ENCODE measurements around the gene TNPO1.

TNPO1 gene

DNA sequence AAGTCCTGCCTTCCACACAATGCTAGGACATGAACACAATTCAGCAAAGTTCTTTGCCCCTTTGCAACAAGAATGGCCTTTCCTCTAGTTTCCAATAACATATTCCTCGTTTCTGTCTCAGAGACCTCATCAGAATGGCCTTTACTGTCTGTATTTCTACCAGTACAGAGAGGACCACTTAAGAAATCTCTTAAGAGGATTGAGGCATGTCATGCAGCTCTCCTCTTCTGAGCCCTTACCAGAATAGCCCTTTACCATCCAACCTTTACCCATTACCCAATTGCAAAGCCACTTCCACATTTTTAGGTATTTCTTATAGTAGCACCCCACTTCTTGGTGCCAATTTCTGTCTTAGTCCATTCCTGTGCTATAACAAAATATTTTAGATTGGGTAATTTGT lies 20.3 kb downstream of the TNPO1 start:
- Histone ChIP-seq H3K4me3 (ENCODE audit: low read length) (no peak overlapping the region), H3K36me3 (replicated peaks; ENCODE audit: insufficient read depth, low read length) (no peaks in the 10 kb centered on the region), H2AFZ (ENCODE audit: low read length) (no peak overlapping the region), H4K20me1 (ENCODE audit: insufficient read depth, low read length) (no peaks in the 10 kb centered on the region), H3F3A (ENCODE audit: insufficient read depth, low read length) (no peaks in the 10 kb centered on the region), H3K4me1 (ENCODE audit: low read length) (no peaks in the 10 kb centered on the region), H3K9me3 (replicated peaks; ENCODE audit: insufficient read depth, low read length) (no peaks in the 10 kb centered on the region), H3K9ac (ENCODE audit: low read length) (no peak overlapping the region), H3K79me2 (ENCODE audit: low read length) (no peaks in the 10 kb centered on the region), H3K27ac (ENCODE audit: low read length) (no peak overlapping the region), H3K9me2 (replicated peaks; ENCODE audit: insufficient read depth, low read length) (no peaks in the 10 kb centered on the region), H3K27me3 (replicated peaks; ENCODE audit: insufficient read depth, low read length) (no peaks in the 10 kb centered on the region), H3K4me2 (ENCODE audit: low read depth, low read length) (no peak overlapping the region)
- no peak for DNase-seq
- no peak for TF ChIP-seq CTCF (IDR thresholded peaks at IDR 0.05; ENCODE audit: low read length)
- TF ChIP-seq EZH2phosphoT487 (IDR thresholded peaks at IDR 0.05; ENCODE audit: low read length) = no peak
- TF ChIP-seq EZH2 (optimal IDR thresholded peaks at IDR 0.05; ENCODE audit: low read depth, low read length) = no peak

DNA sequence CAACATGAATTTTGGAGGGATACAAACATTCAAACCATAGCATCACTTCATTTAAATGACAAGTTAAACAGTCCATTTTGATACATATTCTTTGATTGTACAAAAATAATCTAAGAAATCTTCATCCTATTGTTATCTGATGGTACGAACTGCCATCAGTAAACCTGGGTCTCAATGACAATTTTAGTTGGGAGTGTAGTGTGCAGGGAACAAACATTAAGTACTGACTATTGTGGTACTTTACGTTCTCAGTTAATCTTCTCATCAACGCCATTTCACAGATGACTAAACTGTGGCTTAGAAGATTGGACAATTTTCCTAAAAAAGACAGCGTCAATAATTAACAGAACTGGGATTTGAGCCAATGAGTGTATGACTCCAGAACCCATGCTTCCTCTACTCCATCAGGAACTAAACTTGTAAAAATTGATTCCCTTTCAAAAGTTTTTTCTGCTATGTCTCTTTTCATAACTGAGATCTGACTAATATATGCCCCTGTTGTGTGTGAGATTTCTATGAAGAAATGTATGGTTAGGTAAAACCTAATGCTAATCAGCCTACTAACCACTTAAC lies 21.1 kb downstream of the TNPO1 start:
- no peaks in the 10 kb centered on the region for H3K36me3 ChIP-seq (replicated peaks; ENCODE audit: insufficient read depth, low read length)
- no peaks in the 10 kb centered on the region for H3F3A ChIP-seq (ENCODE audit: insufficient read depth, low read length)
- H3K79me2 ChIP-seq (ENCODE audit: low read length) = no peaks in the 10 kb centered on the region
- no peak overlapping the region for H3K9ac ChIP-seq (ENCODE audit: low read length)
- no peak overlapping the region for H2AFZ ChIP-seq (ENCODE audit: low read length)
- H3K4me1 ChIP-seq (ENCODE audit: low read length) = no peaks in the 10 kb centered on the region
- H3K4me2 ChIP-seq (ENCODE audit: low read depth, low read length) = no peak overlapping the region
- H3K4me3 ChIP-seq (ENCODE audit: low read length) = no peak overlapping the region
- no peak overlapping the region for H3K27ac ChIP-seq (ENCODE audit: low read length)
- no peaks in the 10 kb centered on the region for H3K27me3 ChIP-seq (replicated peaks; ENCODE audit: insufficient read depth, low read length)
- H4K20me1 ChIP-seq (ENCODE audit: insufficient read depth, low read length) = no peaks in the 10 kb centered on the region
- no peak for DNase-seq
- no peaks in the 10 kb centered on the region for H3K9me2 ChIP-seq (replicated peaks; ENCODE audit: insufficient read depth, low read length)
- H3K9me3 ChIP-seq (replicated peaks; ENCODE audit: insufficient read depth, low read length) = no peaks in the 10 kb centered on the region
- TF ChIP-seq EZH2phosphoT487 (IDR thresholded peaks at IDR 0.05; ENCODE audit: low read length) (no peak), CTCF (IDR thresholded peaks at IDR 0.05; ENCODE audit: low read length) (no peak), EZH2 (optimal IDR thresholded peaks at IDR 0.05; ENCODE audit: low read depth, low read length) (no peak)

DNA sequence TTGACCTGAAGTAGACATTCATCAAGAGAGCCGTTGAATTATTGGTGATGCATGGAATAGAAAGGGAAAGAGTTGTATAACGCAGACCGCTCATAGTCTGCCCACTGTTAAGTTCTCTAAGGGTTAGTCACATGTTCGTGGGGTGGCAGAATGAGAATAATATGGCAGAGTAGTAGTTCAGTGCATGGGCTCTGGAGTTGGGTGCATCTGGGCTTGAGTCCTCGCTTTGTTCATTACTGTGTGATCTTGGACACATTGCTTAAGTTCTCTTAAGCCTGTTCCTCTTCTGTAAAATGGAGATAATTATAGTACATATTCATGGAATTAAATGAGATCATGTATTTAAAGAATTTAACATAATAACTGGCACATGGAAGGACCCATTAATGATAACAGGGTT lies 23.6 kb downstream of the TNPO1 start:
- Histone ChIP-seq H3K4me3 (ENCODE audit: low read length) (no peak overlapping the region), H3F3A (ENCODE audit: insufficient read depth, low read length) (no peaks in the 10 kb centered on the region), H3K9ac (ENCODE audit: low read length) (no peak overlapping the region), H3K4me2 (ENCODE audit: low read depth, low read length) (no peak overlapping the region), H2AFZ (ENCODE audit: low read length) (no peak overlapping the region), H3K4me1 (ENCODE audit: low read length) (no peaks in the 10 kb centered on the region), H3K27me3 (replicated peaks; ENCODE audit: insufficient read depth, low read length) (no peaks in the 10 kb centered on the region), H3K9me3 (replicated peaks; ENCODE audit: insufficient read depth, low read length) (no peaks in the 10 kb centered on the region), H3K79me2 (ENCODE audit: low read length) (0 out of 2 replicates have a peak, but pooled peaks cover 3% of the 10 kb centered on the region), H4K20me1 (ENCODE audit: insufficient read depth, low read length) (no peaks in the 10 kb centered on the region), H3K36me3 (replicated peaks; ENCODE audit: insufficient read depth, low read length) (no peaks in the 10 kb centered on the region), H3K27ac (ENCODE audit: low read length) (no peak overlapping the region), H3K9me2 (replicated peaks; ENCODE audit: insufficient read depth, low read length) (no peaks in the 10 kb centered on the region)
- TF ChIP-seq EZH2phosphoT487 (IDR thresholded peaks at IDR 0.05; ENCODE audit: low read length) (no peak), EZH2 (optimal IDR thresholded peaks at IDR 0.05; ENCODE audit: low read depth, low read length) (no peak), CTCF (IDR thresholded peaks at IDR 0.05; ENCODE audit: low read length) (no peak)
- DNase-seq = no peak
